Ascending aorta (tissue), 2 donors: ENCODE measurements around the gene POLD4. TPM values are rescaled to one million over a fixed set of nuclear protein-coding genes. Genes with fewer than 3 reads are reported as not detected.

Experiments used
- DNase-seq, 2 donors: peaks; one replicate each; pipeline ENCODE4 v3.0.0-alpha.2; 2019; ENCODE audit warnings: low spot score in 2 of 2
- H3K27ac ChIP-seq, 2 donors: fragments of 200-600 bp; sonication (generic); one replicate each; pipeline ENCODE4 v1.5.1; 2016 to 2017; ENCODE audit warnings: mild to moderate bottlenecking in 1 of 2
- H3K27me3 ChIP-seq: fragments of 200-600 bp; sonication (generic); one replicate; pipeline ENCODE4 v1.5.1; 2017
- H3K36me3 ChIP-seq, 2 donors: fragments of 200-600 bp; sonication (generic); one replicate each; pipeline ENCODE4 v1.5.1; 2016
- H3K4me1 ChIP-seq, 2 donors: fragments of 200-600 bp; sonication (generic); one replicate each; pipeline ENCODE4 v1.5.1; 2016 to 2017; ENCODE audit warnings: mild to moderate bottlenecking in 1 of 2
- H3K4me3 ChIP-seq, 2 donors: fragments of 200-600 bp; sonication (generic); one replicate each; pipeline ENCODE4 v1.5.1; 2016 to 2017; ENCODE audit warnings: mild to moderate bottlenecking in 1 of 2
- H3K9me3 ChIP-seq, 2 donors: fragments of 200-600 bp; sonication (generic); one replicate each; pipeline ENCODE4 v1.5.1; 2016
- intact Hi-C: fragments of 100-400 bp; cut with DNase I; formaldehyde crosslinking; loops from one replicate; pipeline ENCODE4 v1.15.1; 2023
- total RNA-seq: library from RNA; depleted of rRNA; stranded (reverse); fragments of >200 nt; gene quantifications from one replicate; pipeline ENCODE4 v1.1.0, GENCODE V29; 2016
- TF ChIP-seq, protein P1 (sequence below), 3 experiments: fragments of 200-600 bp in 2 of 3; fragments of 450-650 bp in 1 of 3; sonication (generic) in 2 of 3; IDR thresholded peaks; one replicate each; pipeline ENCODE4 v1.5.1; 2016 to 2019; ENCODE audit warnings: antibody characterized with exemption in 3 of 3, mild to moderate bottlenecking in 1 of 3, moderate library complexity in 1 of 3

Gene POLD4
- total RNA-seq, 1 donor from 2014 or later = 107 TPM

DNA sequence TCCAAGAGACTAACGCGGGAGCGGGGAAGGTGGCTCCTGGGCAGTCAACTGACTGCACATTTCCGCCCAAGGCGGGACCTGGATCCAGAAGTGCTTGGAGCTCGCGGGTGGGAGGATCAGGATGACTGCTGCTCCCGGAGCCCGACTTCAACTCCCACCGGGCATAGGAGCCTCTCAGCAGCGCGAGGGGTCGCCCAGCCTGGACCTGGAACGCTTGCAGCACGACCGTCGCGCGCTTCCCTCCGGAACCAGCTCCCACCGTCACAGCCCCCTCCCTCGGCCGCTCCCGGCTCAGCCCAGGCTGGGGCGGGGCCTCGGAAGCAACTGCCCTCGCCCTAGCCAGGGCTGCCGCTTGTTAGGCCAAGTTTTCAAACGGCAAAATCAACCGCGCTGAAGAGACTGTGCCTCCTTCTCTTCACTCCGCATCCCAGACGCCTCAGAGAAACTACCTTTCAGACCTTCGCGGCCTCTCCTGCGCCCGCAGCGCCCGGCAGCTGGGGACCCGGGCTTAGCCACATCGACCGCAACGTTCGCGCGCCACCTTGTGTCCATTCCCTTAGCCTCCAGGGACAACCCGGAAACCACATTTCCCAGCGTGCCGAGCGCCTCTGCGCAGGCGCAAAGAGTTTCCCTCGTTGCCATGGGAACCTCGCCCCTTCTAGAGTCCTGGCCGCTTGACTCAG, 36.0 kb downstream of the POLD4 start:
- Histone ChIP-seq H3K9me3 (no peaks in the 10 kb centered on the region), H3K4me3 (peak overlapping the region; percentile 66 to 83), H3K27ac (peak overlapping the region; percentile 80 to 86), H3K4me1 (peaks cover 0 to 12% of the 10 kb centered on the region in 2 donors), H3K27me3 (no peaks in the 10 kb centered on the region), H3K36me3 (no peaks in the 10 kb centered on the region)
- intact Hi-C loops = loop anchor here (1.0 kb wide), 4 partner anchors 28 to 234 kb away; partner anchors contain the start of genes ANKRD13D and GRK2
- TF ChIP-seq, protein P1, sequence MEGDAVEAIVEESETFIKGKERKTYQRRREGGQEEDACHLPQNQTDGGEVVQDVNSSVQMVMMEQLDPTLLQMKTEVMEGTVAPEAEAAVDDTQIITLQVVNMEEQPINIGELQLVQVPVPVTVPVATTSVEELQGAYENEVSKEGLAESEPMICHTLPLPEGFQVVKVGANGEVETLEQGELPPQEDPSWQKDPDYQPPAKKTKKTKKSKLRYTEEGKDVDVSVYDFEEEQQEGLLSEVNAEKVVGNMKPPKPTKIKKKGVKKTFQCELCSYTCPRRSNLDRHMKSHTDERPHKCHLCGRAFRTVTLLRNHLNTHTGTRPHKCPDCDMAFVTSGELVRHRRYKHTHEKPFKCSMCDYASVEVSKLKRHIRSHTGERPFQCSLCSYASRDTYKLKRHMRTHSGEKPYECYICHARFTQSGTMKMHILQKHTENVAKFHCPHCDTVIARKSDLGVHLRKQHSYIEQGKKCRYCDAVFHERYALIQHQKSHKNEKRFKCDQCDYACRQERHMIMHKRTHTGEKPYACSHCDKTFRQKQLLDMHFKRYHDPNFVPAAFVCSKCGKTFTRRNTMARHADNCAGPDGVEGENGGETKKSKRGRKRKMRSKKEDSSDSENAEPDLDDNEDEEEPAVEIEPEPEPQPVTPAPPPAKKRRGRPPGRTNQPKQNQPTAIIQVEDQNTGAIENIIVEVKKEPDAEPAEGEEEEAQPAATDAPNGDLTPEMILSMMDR (IDR thresholded peaks at IDR 0.05) = peak; percentile 94 to 100 (median 97)
- peak; percentile 83 to 98 for DNase-seq

DNA sequence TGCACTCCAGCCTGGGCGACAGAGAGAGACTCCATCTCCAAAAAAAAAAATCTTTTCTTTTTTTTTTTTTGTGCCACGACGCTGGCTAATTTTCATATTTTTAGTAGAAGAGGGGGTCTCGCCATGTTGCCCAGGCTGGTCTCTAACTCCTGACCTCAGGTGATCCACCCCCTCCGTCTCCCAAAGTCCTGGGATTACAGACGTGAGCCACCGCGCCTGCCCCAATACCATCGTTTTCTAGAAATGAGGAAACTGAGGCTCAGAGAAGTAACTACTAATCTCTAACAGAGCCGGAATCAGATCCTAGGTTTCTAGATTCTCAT, 36.5 kb downstream of the POLD4 start:
- intact Hi-C loops = loop anchor here (1.0 kb wide), 4 partner anchors 28 to 234 kb away; partner anchors contain the start of genes ANKRD13D and GRK2
- DNase-seq = no peak
- no peaks in the 10 kb centered on the region for H3K27me3 ChIP-seq
- H3K27ac ChIP-seq = peak overlapping the region; percentile 80 to 86
- peak overlapping the region; percentile 66 to 83 for H3K4me3 ChIP-seq
- peaks cover 0 to under 1% of the 10 kb centered on the region in 2 donors for H3K36me3 ChIP-seq
- H3K4me1 ChIP-seq = peaks cover 0 to 12% of the 10 kb centered on the region in 2 donors
- TF ChIP-seq, protein P1 (IDR thresholded peaks at IDR 0.05) = no peak
- H3K9me3 ChIP-seq = no peaks in the 10 kb centered on the region

DNA sequence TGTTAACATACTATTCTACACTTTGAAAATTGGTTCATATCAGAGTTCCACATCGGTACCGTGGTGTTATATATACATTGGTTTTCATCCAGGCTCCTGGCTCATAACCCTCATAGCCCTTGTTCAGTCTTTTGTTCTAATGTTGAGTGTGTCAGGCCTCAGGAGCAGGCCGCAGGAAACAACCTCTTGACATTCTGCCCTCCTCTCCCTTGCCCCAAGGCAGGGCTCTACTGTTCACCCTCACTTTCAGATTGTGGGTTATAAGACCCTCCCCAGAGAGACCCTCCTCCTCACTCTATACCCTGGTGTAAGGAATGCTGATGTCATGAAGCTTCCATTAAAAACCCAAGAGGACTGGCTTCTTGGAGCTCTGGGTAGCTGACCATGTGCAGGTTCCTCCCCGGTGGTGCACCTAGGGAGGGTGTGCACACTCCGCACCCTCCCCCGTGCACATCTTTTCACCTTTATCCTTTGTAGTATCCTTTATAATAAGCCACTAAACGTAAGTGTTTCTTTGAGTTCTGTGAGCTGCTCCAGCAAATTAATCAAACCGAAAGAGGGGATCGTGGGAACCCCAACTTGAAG, 37.9 kb downstream of the POLD4 start:
- Histone ChIP-seq H3K27me3 (no peaks in the 10 kb centered on the region), H3K36me3 (peaks cover 0 to 15% of the 10 kb centered on the region in 2 donors), H3K4me1 (peaks cover 0 to 12% of the 10 kb centered on the region in 2 donors), H3K4me3 (no peak overlapping the region), H3K9me3 (no peaks in the 10 kb centered on the region), H3K27ac (no peak overlapping the region)
- intact Hi-C loops = no loop called here
- TF ChIP-seq, protein P1 (IDR thresholded peaks at IDR 0.05) = no peak
- DNase-seq = peak in 1 of 2 donors; percentile 25

DNA sequence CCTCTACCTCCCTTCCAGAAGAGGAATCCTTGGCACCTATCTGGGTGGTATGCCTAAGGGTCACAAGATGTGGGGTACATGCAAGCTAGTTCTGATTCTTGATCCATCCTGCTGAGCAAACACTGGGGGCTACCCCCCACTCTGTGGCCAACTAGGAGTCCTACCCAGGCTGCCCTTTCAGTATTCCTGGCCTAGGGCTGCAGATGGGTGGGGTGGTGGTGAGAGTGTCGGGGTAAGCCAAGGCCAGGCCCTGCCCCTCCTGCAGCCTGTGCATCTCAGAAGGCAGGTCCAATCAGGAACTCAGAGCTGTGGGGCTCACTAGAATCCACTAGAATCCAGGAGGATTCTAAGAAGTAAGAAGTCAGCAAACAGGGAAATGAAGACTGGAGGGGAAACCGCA, 39.1 kb downstream of the POLD4 start:
- Histone ChIP-seq H3K4me3 (no peak overlapping the region), H3K4me1 (peaks cover 0 to 12% of the 10 kb centered on the region in 2 donors), H3K9me3 (no peaks in the 10 kb centered on the region), H3K27ac (no peak overlapping the region), H3K27me3 (no peaks in the 10 kb centered on the region), H3K36me3 (peaks cover 12 to 25% of the 10 kb centered on the region in 2 donors)
- peak in 1 of 2 donors; percentile 46 for DNase-seq
- intact Hi-C loops = no loop called here
- TF ChIP-seq, protein P1 (IDR thresholded peaks at IDR 0.05) = no peak

DNA sequence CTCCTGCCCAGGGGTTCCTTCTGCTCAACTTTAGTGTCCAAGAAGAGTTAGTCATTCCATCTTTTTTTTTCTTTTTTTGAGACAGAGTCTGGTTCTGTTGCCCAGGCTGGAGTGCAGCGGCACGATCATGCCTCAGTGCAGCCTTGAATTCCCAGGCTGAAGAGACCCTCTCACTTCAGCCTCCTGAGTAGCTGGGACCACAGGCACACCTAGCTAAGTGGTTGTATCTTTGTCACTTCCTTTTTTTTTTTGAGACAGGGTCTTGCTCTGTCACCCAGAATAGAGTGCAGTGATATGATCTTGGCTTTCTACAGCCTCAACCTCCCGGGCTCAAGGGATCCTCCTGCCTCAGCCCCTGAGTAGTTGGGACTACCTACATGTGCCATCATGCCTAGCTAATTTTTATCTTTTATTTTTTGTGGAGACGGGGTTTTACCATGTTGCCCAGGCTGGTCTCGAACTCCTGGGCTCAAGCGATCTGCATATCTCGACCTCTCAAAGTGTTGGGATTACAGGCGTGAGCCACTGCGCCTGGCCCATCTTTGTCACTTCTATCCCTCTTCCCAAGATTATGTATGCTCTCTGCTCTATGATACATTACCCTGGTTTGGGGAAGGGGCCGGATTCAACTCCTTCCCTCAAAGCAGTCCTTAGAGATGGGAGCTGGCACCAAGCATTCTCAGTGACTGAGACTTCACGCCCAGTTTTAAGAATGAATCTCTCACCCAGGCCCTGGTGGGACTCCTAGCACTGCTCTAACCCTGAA, 40.0 kb downstream of the POLD4 start:
- Histone ChIP-seq H3K27ac (no peak overlapping the region), H3K4me1 (peaks cover 0 to 3% of the 10 kb centered on the region in 2 donors), H3K36me3 (peaks cover 16 to 34% of the 10 kb centered on the region in 2 donors), H3K27me3 (no peaks in the 10 kb centered on the region), H3K9me3 (no peaks in the 10 kb centered on the region), H3K4me3 (no peak overlapping the region)
- DNase-seq = peak in 1 of 2 donors; percentile 51
- TF ChIP-seq, protein P1 (IDR thresholded peaks at IDR 0.05) = no peak
- intact Hi-C loops = no loop called here
